MM.1S (cell line): ENCODE measurements around the gene REC8.
"Not testable (repeated sequence)": the region's sequence is repeated elsewhere in the genome, so short reads cannot be mapped to it uniquely, and the experiment has no call there.

ENCODE experiments used
- DNase-seq: peaks from one replicate; pipeline ENCODE4 v3.0.0-alpha.2; 2015
- H2AFZ ChIP-seq: fragments of 300-600 bp; sonication (generic); 2 replicates; pipeline ENCODE4 v1.6.0; 2016; ENCODE audit warnings: antibody characterized with exemption, low read length
- H3F3A ChIP-seq: fragments of 300-600 bp; sonication (generic); 2 replicates; pipeline ENCODE4 v1.6.1; 2016; ENCODE audit warnings: mild to moderate bottlenecking, antibody characterized with exemption, low read length, moderate library complexity, mixed read lengths; ENCODE audit not compliant: insufficient read depth
- H3K27ac ChIP-seq: fragments of 300-600 bp; sonication (generic); 2 replicates; pipeline ENCODE4 v1.5.1; 2016; ENCODE audit warnings: mild to moderate bottlenecking, low read length
- H3K27me3 ChIP-seq: fragments of 300-600 bp; sonication (generic); replicated peaks from 2 replicates; pipeline ENCODE4 v1.6.0; 2016; ENCODE audit warnings: low read length; ENCODE audit not compliant: insufficient read depth
- H3K36me3 ChIP-seq: fragments of 300-600 bp; sonication (generic); replicated peaks from 2 replicates; pipeline ENCODE4 v1.6.1; 2016; ENCODE audit warnings: mild to moderate bottlenecking, low read length, mixed read lengths; ENCODE audit not compliant: insufficient read depth
- H3K4me1 ChIP-seq: fragments of 300-600 bp; sonication (generic); 2 replicates; pipeline ENCODE4 v1.6.1; 2016; ENCODE audit warnings: low read length, mixed read lengths
- H3K4me2 ChIP-seq: fragments of 300-600 bp; sonication (generic); 2 replicates; pipeline ENCODE4 v1.6.0; 2016; ENCODE audit warnings: low read depth, low read length
- H3K4me3 ChIP-seq: fragments of 300-600 bp; sonication (generic); 2 replicates; pipeline ENCODE4 v1.5.1; 2016; ENCODE audit warnings: low read length, mixed read lengths
- H3K79me2 ChIP-seq: fragments of 300-600 bp; sonication (generic); 2 replicates; pipeline ENCODE4 v1.6.1; 2016; ENCODE audit warnings: mixed run types, low read length, mixed read lengths
- H3K9ac ChIP-seq: fragments of 300-600 bp; sonication (generic); 2 replicates; pipeline ENCODE4 v1.6.1; 2016; ENCODE audit warnings: low read length, mixed read lengths
- H3K9me2 ChIP-seq: fragments of 300-600 bp; sonication (generic); replicated peaks from 2 replicates; pipeline ENCODE4 v1.6.1; 2016; ENCODE audit warnings: mild to moderate bottlenecking, low read length, mixed read lengths; ENCODE audit not compliant: insufficient read depth
- H3K9me3 ChIP-seq: fragments of 300-600 bp; sonication (generic); replicated peaks from 2 replicates; pipeline ENCODE4 v1.6.1; 2016; ENCODE audit warnings: mild to moderate bottlenecking, low read length, mixed read lengths; ENCODE audit not compliant: insufficient read depth
- H4K20me1 ChIP-seq: fragments of 300-600 bp; sonication (generic); 2 replicates; pipeline ENCODE4 v1.6.1; 2016; ENCODE audit warnings: mild to moderate bottlenecking, low read length, moderate library complexity, mixed read lengths; ENCODE audit not compliant: insufficient read depth
- EZH2 ChIP-seq: fragments of 300-600 bp; sonication (generic); optimal IDR thresholded peaks from 2 replicates; pipeline ENCODE3; 2017; ENCODE audit warnings: low read depth, mild to moderate bottlenecking, antibody characterized with exemption, low read length, mixed read lengths
- EZH2phosphoT487 ChIP-seq: fragments of 300-600 bp; sonication (generic); IDR thresholded peaks from 2 replicates; pipeline ENCODE4 v1.6.1; 2018; ENCODE audit warnings: antibody characterized with exemption, low read length
- TF ChIP-seq, protein P1 (sequence below): fragments of 300-600 bp; sonication (generic); IDR thresholded peaks from 2 replicates; pipeline ENCODE4 v1.5.1; 2016; ENCODE audit warnings: antibody characterized with exemption, low read length, mixed read lengths

REC8 gene

GRCh38 chr14:24213866-24214662, 42.2 kb downstream of the REC8 start:
- no peaks in the 10 kb centered on the region for H3K27me3 ChIP-seq
- TF ChIP-seq EZH2 (no peak), EZH2phosphoT487 (no peak)
- TF ChIP-seq, protein P1, sequence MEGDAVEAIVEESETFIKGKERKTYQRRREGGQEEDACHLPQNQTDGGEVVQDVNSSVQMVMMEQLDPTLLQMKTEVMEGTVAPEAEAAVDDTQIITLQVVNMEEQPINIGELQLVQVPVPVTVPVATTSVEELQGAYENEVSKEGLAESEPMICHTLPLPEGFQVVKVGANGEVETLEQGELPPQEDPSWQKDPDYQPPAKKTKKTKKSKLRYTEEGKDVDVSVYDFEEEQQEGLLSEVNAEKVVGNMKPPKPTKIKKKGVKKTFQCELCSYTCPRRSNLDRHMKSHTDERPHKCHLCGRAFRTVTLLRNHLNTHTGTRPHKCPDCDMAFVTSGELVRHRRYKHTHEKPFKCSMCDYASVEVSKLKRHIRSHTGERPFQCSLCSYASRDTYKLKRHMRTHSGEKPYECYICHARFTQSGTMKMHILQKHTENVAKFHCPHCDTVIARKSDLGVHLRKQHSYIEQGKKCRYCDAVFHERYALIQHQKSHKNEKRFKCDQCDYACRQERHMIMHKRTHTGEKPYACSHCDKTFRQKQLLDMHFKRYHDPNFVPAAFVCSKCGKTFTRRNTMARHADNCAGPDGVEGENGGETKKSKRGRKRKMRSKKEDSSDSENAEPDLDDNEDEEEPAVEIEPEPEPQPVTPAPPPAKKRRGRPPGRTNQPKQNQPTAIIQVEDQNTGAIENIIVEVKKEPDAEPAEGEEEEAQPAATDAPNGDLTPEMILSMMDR: no peak; the same call in 1 of the 2 replicates
- no peaks in the 10 kb centered on the region for H4K20me1 ChIP-seq
- H3K4me2 ChIP-seq: peak overlapping the region; percentile 67
- H3K27ac ChIP-seq: peak overlapping the region; percentile 97
- H3K9me2 ChIP-seq: no peaks in the 10 kb centered on the region
- peak overlapping the region; percentile 93; the same call in 1 of the 2 replicates for H3K9ac ChIP-seq
- no peaks in the 10 kb centered on the region for H3K9me3 ChIP-seq
- no peak overlapping the region for H2AFZ ChIP-seq
- H3K79me2 ChIP-seq: peaks cover 6% of the 10 kb centered on the region
- H3K4me1 ChIP-seq: peaks cover 17% of the 10 kb centered on the region
- DNase-seq: no peak
- peaks cover 25% of the 10 kb centered on the region for H3F3A ChIP-seq
- H3K4me3 ChIP-seq: peak overlapping the region; percentile 79
- H3K36me3 ChIP-seq: no peaks in the 10 kb centered on the region

DNA sequence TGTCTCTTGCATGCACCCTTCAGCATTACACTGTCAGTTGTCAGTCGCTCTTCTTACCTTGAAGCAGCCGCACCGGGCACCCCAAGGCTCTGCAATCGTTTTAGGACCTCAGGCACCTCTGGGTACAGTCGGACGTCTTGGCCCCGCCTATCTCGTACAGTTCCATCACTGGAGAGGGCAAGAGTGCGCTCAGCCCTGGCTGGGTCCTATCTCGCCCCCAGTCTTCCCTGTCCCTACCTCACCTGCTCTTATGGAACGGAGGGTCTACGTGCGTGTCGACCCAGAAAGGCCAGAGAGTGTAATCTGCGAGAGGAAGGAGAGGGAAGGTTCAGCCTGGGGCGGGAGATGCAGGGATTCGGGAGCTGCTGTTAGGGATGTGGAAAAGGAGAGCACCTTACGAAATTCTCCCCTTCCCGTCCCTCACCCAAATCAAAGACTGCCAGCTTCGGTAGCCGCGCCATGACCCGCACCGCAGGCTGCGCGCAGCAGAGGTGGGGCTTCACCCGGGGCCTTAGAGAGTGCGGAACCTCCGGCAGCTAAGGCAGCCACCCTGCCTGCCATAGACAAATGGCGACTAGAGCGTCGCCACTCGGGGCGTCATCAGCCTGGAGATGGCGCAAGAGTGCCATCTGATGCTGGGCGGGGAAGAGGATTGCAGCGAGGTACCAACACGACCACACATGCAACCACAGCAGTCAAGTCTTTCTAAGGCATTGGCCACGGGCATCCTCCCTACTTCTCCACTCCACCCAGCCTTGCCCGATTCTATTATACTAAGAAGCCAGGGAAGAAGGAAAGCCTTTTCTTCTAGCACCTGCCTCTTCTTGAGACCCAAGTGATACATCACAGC, 43.8 kb downstream of the REC8 start, which contains the start of gene MDP1:
Gene MDP1 (minus strand): TSS at position 572 of the 850 bp plus-strand sequence. CDS start 111 bp downstream, at position 461.
- no peaks in the 10 kb centered on the region for H3K9me3 ChIP-seq
- peaks cover 25% of the 10 kb centered on the region for H3F3A ChIP-seq
- no peak for TF ChIP-seq EZH2phosphoT487
- TF ChIP-seq, protein P1: peak; percentile 58
- H4K20me1 ChIP-seq: no peaks in the 10 kb centered on the region
- peak within 1 kb of the TSS; percentile 85 for H3K9ac ChIP-seq
- DNase-seq: peak; percentile 85
- H3K27ac ChIP-seq: peak within 1 kb of the TSS; percentile 86
- peaks cover 6% of the 10 kb centered on the region for H3K79me2 ChIP-seq
- peak within 1 kb of the TSS; percentile 63; the same call in 1 of the 2 replicates for H2AFZ ChIP-seq
- peaks cover 17% of the 10 kb centered on the region for H3K4me1 ChIP-seq
- no peaks in the 10 kb centered on the region for H3K27me3 ChIP-seq
- H3K9me2 ChIP-seq: no peaks in the 10 kb centered on the region
- peak within 1 kb of the TSS; percentile 87 for H3K4me3 ChIP-seq
- peak within 1 kb of the TSS; percentile 45; the same call in 1 of the 2 replicates for H3K4me2 ChIP-seq
- H3K36me3 ChIP-seq: no peaks in the 10 kb centered on the region

GRCh38 chr14:24216345-24216699, 44.4 kb downstream of the REC8 start:
- Histone ChIP-seq H3K9me2 (no peaks in the 10 kb centered on the region), H3K4me3 (no peak overlapping the region), H3K79me2 (peaks cover 4% of the 10 kb centered on the region), H4K20me1 (no peaks in the 10 kb centered on the region), H3K36me3 (no peaks in the 10 kb centered on the region), H3K27me3 (no peaks in the 10 kb centered on the region), H3K9ac (no peak overlapping the region), H3F3A (peaks cover 25% of the 10 kb centered on the region), H3K4me1 (peaks cover 17% of the 10 kb centered on the region), H3K4me2 (peak overlapping the region; percentile 13; the same call in 1 of the 2 replicates), H3K27ac (no peak overlapping the region), H3K9me3 (no peaks in the 10 kb centered on the region), H2AFZ (no peak overlapping the region)
- no peak for DNase-seq
- no peak for TF ChIP-seq EZH2
- TF ChIP-seq, protein P1: no peak
- TF ChIP-seq EZH2phosphoT487: no peak

- not testable (repeated sequence) for H3K4me2 ChIP-seq, H3K27me3 ChIP-seq, H3K9me3 ChIP-seq, H2AFZ ChIP-seq, H3K79me2 ChIP-seq, H3K27ac ChIP-seq, H3K9me2 ChIP-seq, H3K9ac ChIP-seq, H4K20me1 ChIP-seq, H3K36me3 ChIP-seq, DNase-seq, H3K4me3 ChIP-seq
- peaks cover 17% of the 10 kb centered on the region for H3K4me1 ChIP-seq
- peaks cover 25% of the 10 kb centered on the region for H3F3A ChIP-seq
Observed at GRCh38 chr14:24216876-24217275, 45.0 kb downstream of the REC8 start.
